Occipital lobe (tissue), 2 donors: ENCODE data around the gene UBXN2A. TPM values are rescaled to one million over a fixed set of nuclear protein-coding genes. Genes with fewer than 3 reads are reported as not detected.
"Not testable (repeated sequence)": the region's sequence is repeated elsewhere in the genome, so short reads cannot be mapped to it uniquely, and the experiment has no call there.

Source experiments
- DNase-seq: peaks from one replicate; lab custom pipeline; 2025; lab: John Stamatoyannopoulos, UW
- total RNA-seq: library from RNA; depleted of rRNA; stranded (reverse); fragments of >200 nt; gene quantifications from one replicate; pipeline ENCODE4 v1.2.3, GENCODE V29; 2014

UBXN2A gene
- total RNA-seq, 1 donor from 2014 or later, result 53.5 TPM

GRCh38 chr2:23940718-23941620 lies 706 bp downstream of the UBXN2A start:
- no peak for DNase-seq

GRCh38 chr2:23941644-23942043 lies 1.4 kb downstream of the UBXN2A start:
- no peak for DNase-seq

- no peak for DNase-seq
Observed at GRCh38 chr2:23943666-23944065, 3.4 kb downstream of the UBXN2A start.

- DNase-seq, result no peak
Observed at GRCh38 chr2:23944527-23944926, 4.3 kb downstream of the UBXN2A start.

- DNase-seq, result no peak
Observed at GRCh38 chr2:23944976-23945375, 4.7 kb downstream of the UBXN2A start.

GRCh38 chr2:23947350-23947749 lies 7.1 kb downstream of the UBXN2A start:
- DNase-seq, result no peak

- DNase-seq, result not testable (repeated sequence)
Observed at GRCh38 chr2:23952558-23952957, 12.3 kb downstream of the UBXN2A start.

GRCh38 chr2:23953625-23954024 lies 13.4 kb downstream of the UBXN2A start:
- DNase-seq, result no peak

- DNase-seq, result no peak
Observed at GRCh38 chr2:23954325-23955014, 14.2 kb downstream of the UBXN2A start.

GRCh38 chr2:23967846-23968245 lies 27.6 kb downstream of the UBXN2A start:
- no peak for DNase-seq

- no peak for DNase-seq
Observed at GRCh38 chr2:23976883-23977282, 36.6 kb downstream of the UBXN2A start.

GRCh38 chr2:23988371-23988770 lies 48.1 kb downstream of the UBXN2A start:
- DNase-seq, result no peak

- no peak for DNase-seq
Observed at GRCh38 chr2:23992931-23993330, 52.7 kb downstream of the UBXN2A start.

- DNase-seq, result no peak
Observed at GRCh38 chr2:23993736-23994269, 53.5 kb downstream of the UBXN2A start.

- no peak for DNase-seq
Observed at GRCh38 chr2:23994567-23994966, 54.3 kb downstream of the UBXN2A start.

GRCh38 chr2:24007693-24008092 lies 67.4 kb downstream of the UBXN2A start:
- no peak for DNase-seq

GRCh38 chr2:24008672-24009366 lies 68.6 kb downstream of the UBXN2A start:
- no peak for DNase-seq

GRCh38 chr2:24009367-24009679 lies 69.1 kb downstream of the UBXN2A start:
- DNase-seq, result no peak

- no peak for DNase-seq
Observed at GRCh38 chr2:24009680-24010476, 69.6 kb downstream of the UBXN2A start, which contains the start of gene MFSD2B. Gene MFSD2B, plus strand, starts transcription at chr2:24010085. Its CDS starts 12 bp downstream, at chr2:24010097.

GRCh38 chr2:24010477-24011249 lies 70.4 kb downstream of the UBXN2A start:
- no peak for DNase-seq
